OCI-LY1 (cell line): ENCODE results near the gene ABLIM1.

ENCODE experiments used
- H2AFZ ChIP-seq: fragments of 200-600 bp; sonication (generic), shearing (Covaris generic); 2 replicates; pipeline ENCODE4 v1.6.0; 2014; ENCODE audit warnings: antibody characterized with exemption, mild to moderate bottlenecking, low read length
- H3F3A ChIP-seq: fragments of 200-600 bp; sonication (generic), shearing (Covaris generic); 2 replicates; pipeline ENCODE4 v1.6.0; 2014; ENCODE audit warnings: mild to moderate bottlenecking, antibody characterized with exemption, low read length, moderate library complexity; ENCODE audit not compliant: insufficient read depth
- H3K27ac ChIP-seq: fragments of 200-600 bp; sonication (generic); 2 replicates; pipeline ENCODE4 v1.5.1; 2014; ENCODE audit warnings: low read length, mixed run types, mild to moderate bottlenecking, low read depth; ENCODE audit not compliant: poor library complexity, severe bottlenecking
- H3K27me3 ChIP-seq: fragments of 200-600 bp; sonication (generic); 2 replicates; pipeline ENCODE4 v1.6.0; 2014; ENCODE audit warnings: antibody characterized with exemption, mild to moderate bottlenecking, low read length, moderate library complexity; ENCODE audit not compliant: insufficient read depth
- H3K36me3 ChIP-seq: fragments of 200-600 bp; sonication (generic); 2 replicates; pipeline ENCODE4 v1.6.1; 2014; ENCODE audit warnings: mild to moderate bottlenecking, antibody characterized with exemption, low read length, moderate library complexity, mixed read lengths; ENCODE audit not compliant: insufficient read depth
- H3K4me1 ChIP-seq: fragments of 200-600 bp; sonication (generic); 2 replicates; pipeline ENCODE4 v1.5.1; 2014; ENCODE audit warnings: mild to moderate bottlenecking, low read length, moderate library complexity; ENCODE audit not compliant: insufficient read depth, severe bottlenecking
- H3K4me2 ChIP-seq: fragments of 200-600 bp; sonication (generic), shearing (Covaris generic); 2 replicates; pipeline ENCODE4 v1.6.1; 2014; ENCODE audit warnings: low read length
- H3K4me3 ChIP-seq: fragments of 200-600 bp; sonication (generic); 2 replicates; pipeline ENCODE4 v1.5.1; 2014; ENCODE audit warnings: low read length, low read depth, mild to moderate bottlenecking, mixed read lengths; ENCODE audit not compliant: poor library complexity, severe bottlenecking
- H3K79me2 ChIP-seq: fragments of 200-600 bp; shearing (Covaris generic); 2 replicates; pipeline ENCODE4 v1.6.1; 2016; ENCODE audit warnings: mixed run types, low read length, mixed read lengths; ENCODE audit not compliant: insufficient read depth
- H3K9ac ChIP-seq: fragments of 200-600 bp; sonication (generic), shearing (Covaris generic); 2 replicates; pipeline ENCODE4 v1.6.1; 2014; ENCODE audit warnings: mild to moderate bottlenecking, low read length, mixed read lengths
- H3K9me2 ChIP-seq: fragments of 200-600 bp; sonication (generic), shearing (Covaris generic); 2 replicates; pipeline ENCODE4 v1.6.1; 2014; ENCODE audit warnings: low read depth, mild to moderate bottlenecking, low read length, mixed read lengths
- H3K9me3 ChIP-seq: fragments of 200-600 bp; shearing (Covaris generic); 2 replicates; pipeline ENCODE4 v1.6.1; 2014; ENCODE audit warnings: low read length, mixed read lengths
- H4K20me1 ChIP-seq: fragments of 200-600 bp; sonication (generic), shearing (Covaris generic); 2 replicates; pipeline ENCODE4 v1.6.0; 2016; ENCODE audit warnings: mild to moderate bottlenecking, low read length; ENCODE audit not compliant: insufficient read depth
- EZH2 ChIP-seq: fragments of 200-600 bp; sonication (generic), shearing (Covaris generic); IDR thresholded peaks from 2 replicates; pipeline ENCODE4 v1.8.0; 2017; ENCODE audit warnings: borderline replicate concordance, mixed run types, mild to moderate bottlenecking, antibody characterized with exemption, low read length, moderate library complexity, mixed read lengths
- TF ChIP-seq, protein P1 (sequence below): fragments of 200-600 bp; sonication (generic), shearing (Covaris generic); IDR thresholded peaks from 2 replicates; pipeline ENCODE4 v1.5.1; 2017; ENCODE audit warnings: mild to moderate bottlenecking, antibody characterized with exemption, low read length, moderate library complexity, mixed read lengths

Gene ABLIM1

GRCh38 chr10:114679552-114679951, 21.5 kb upstream of the ABLIM1 start:
- Histone ChIP-seq H3K4me1 (no peaks in the 10 kb centered on the region), H2AFZ (no peak overlapping the region), H3K9me3 (no peaks in the 10 kb centered on the region), H3K79me2 (no peaks in the 10 kb centered on the region), H3K27me3 (0 out of 2 replicates have a peak, but pooled peaks cover 4% of the 10 kb centered on the region), H3K27ac (no peak overlapping the region), H3F3A (no peaks in the 10 kb centered on the region), H3K4me2 (no peak overlapping the region), H3K4me3 (no peak overlapping the region), H4K20me1 (no peaks in the 10 kb centered on the region), H3K9ac (no peak overlapping the region), H3K9me2 (no peaks in the 10 kb centered on the region), H3K36me3 (no peaks in the 10 kb centered on the region)
- TF ChIP-seq, protein P1, sequence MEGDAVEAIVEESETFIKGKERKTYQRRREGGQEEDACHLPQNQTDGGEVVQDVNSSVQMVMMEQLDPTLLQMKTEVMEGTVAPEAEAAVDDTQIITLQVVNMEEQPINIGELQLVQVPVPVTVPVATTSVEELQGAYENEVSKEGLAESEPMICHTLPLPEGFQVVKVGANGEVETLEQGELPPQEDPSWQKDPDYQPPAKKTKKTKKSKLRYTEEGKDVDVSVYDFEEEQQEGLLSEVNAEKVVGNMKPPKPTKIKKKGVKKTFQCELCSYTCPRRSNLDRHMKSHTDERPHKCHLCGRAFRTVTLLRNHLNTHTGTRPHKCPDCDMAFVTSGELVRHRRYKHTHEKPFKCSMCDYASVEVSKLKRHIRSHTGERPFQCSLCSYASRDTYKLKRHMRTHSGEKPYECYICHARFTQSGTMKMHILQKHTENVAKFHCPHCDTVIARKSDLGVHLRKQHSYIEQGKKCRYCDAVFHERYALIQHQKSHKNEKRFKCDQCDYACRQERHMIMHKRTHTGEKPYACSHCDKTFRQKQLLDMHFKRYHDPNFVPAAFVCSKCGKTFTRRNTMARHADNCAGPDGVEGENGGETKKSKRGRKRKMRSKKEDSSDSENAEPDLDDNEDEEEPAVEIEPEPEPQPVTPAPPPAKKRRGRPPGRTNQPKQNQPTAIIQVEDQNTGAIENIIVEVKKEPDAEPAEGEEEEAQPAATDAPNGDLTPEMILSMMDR, result no peak
- TF ChIP-seq EZH2, result no peak

DNA sequence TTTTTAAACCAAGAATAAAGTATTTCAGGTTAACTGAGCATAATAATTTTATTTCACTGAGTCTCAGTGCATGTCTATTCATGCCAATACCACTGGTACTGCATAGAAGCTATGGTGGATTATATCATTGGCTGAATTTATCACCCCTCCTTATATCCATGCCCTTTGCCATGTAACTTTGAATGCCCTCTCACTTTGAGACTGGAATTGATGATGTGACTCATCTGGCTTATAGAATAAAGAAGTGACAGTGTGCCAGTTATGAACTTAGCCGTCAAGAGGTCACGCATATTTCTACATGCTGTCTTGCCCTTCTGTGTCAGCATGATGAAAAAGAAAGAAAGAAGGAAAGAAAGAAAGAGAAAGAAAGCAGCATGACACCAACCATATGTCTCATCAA, 20.7 kb upstream of the ABLIM1 start:
- H3K9ac ChIP-seq, result no peak overlapping the region

GRCh38 chr10:114678336-114678735, 20.3 kb upstream of the ABLIM1 start:
- Histone ChIP-seq H3F3A (no peaks in the 10 kb centered on the region), H3K9me3 (no peaks in the 10 kb centered on the region), H3K79me2 (no peaks in the 10 kb centered on the region), H3K4me3 (no peak overlapping the region), H3K9me2 (no peaks in the 10 kb centered on the region), H3K9ac (no peak overlapping the region), H3K4me1 (no peaks in the 10 kb centered on the region), H3K27me3 (no peaks in the 10 kb centered on the region), H3K27ac (no peak overlapping the region), H4K20me1 (no peaks in the 10 kb centered on the region), H2AFZ (no peak overlapping the region), H3K36me3 (no peaks in the 10 kb centered on the region), H3K4me2 (no peak overlapping the region)
- TF ChIP-seq, protein P1, result no peak

More for the DNA sequence above, 20.7 kb upstream of the ABLIM1 start:
- Histone ChIP-seq H3K79me2 (no peaks in the 10 kb centered on the region), H3K4me3 (no peak overlapping the region), H3K27me3 (no peaks in the 10 kb centered on the region), H3K9me2 (no peaks in the 10 kb centered on the region), H3K27ac (no peak overlapping the region), H3K4me2 (no peak overlapping the region), H3K9me3 (no peaks in the 10 kb centered on the region), H3K4me1 (no peaks in the 10 kb centered on the region), H4K20me1 (no peaks in the 10 kb centered on the region), H3F3A (no peaks in the 10 kb centered on the region), H2AFZ (no peak overlapping the region), H3K36me3 (no peaks in the 10 kb centered on the region)
- no peak for TF ChIP-seq EZH2
- TF ChIP-seq, protein P1, result no peak
